ENCODE results near the gene TEX13C. TPM values are rescaled to one million over a fixed set of nuclear protein-coding genes. Genes with fewer than 3 reads are reported as not detected.

The TEX13C gene
- total RNA-seq, 2 experiments from 2014 or later, result not detected

GRCh38 chrX:125293850-125294780, 25.6 kb upstream of the TEX13C start:
- no peak overlapping the region for H2AFZ ChIP-seq (ENCODE audit: low read length)
- no peaks in the 10 kb centered on the region for H4K20me1 ChIP-seq (ENCODE audit: insufficient read depth, low read length)
- no peak for DNase-seq (ENCODE audit: low spot score)
- TF ChIP-seq CTCF (conservative IDR thresholded peaks at IDR 0.05; ENCODE audit: low read length) (no peak), EZH2phosphoT487 (IDR thresholded peaks at IDR 0.05; ENCODE audit: borderline replicate concordance, low read depth, low read length) (no peak)
- POLR2A ChIA-PET, result no interaction called here
- H3K36me3 ChIP-seq (ENCODE audit: insufficient read depth, low read length), result no peaks in the 10 kb centered on the region
- no peak overlapping the region for H3K4me2 ChIP-seq (ENCODE audit: low read length)
- H3K27ac ChIP-seq (ENCODE audit: low read depth, low read length, poor library complexity, severe bottlenecking), result no peak overlapping the region
- H3K9me2 ChIP-seq (ENCODE audit: insufficient read depth, low read length), result no peaks in the 10 kb centered on the region
- CTCF ChIA-PET (ENCODE audit: unreplicated experiment), result no interaction called here
- BruUV-seq (replicated peaks), result no TSS peak
- no peak overlapping the region for H3K4me3 ChIP-seq (ENCODE audit: low read depth, low read length, poor library complexity, severe bottlenecking)
- no peaks in the 10 kb centered on the region for H3K79me2 ChIP-seq (ENCODE audit: insufficient read depth, low read depth, low read length)
- H3K9me3 ChIP-seq (ENCODE audit: low read length), result no peaks in the 10 kb centered on the region
- intact Hi-C loops (cut with micrococcal nuclease; ENCODE audit: unreplicated experiment), result no loop called here
- H3K4me1 ChIP-seq (ENCODE audit: insufficient read depth, low read length, poor library complexity, severe bottlenecking), result no peaks in the 10 kb centered on the region

- Histone ChIP-seq H2AFZ (ENCODE audit: low read length) (no peak overlapping the region), H3K79me2 (ENCODE audit: insufficient read depth, low read depth, low read length) (no peaks in the 10 kb centered on the region), H4K20me1 (ENCODE audit: insufficient read depth, low read length) (no peaks in the 10 kb centered on the region), H3K9me3 (ENCODE audit: low read length) (no peaks in the 10 kb centered on the region), H3K27ac (ENCODE audit: low read depth, low read length, poor library complexity, severe bottlenecking) (no peak overlapping the region), H3K9me2 (ENCODE audit: insufficient read depth, low read length) (no peaks in the 10 kb centered on the region), H3K4me3 (ENCODE audit: low read depth, low read length, poor library complexity, severe bottlenecking) (no peak overlapping the region), H3K36me3 (ENCODE audit: insufficient read depth, low read length) (no peaks in the 10 kb centered on the region), H3K4me2 (ENCODE audit: low read length) (no peak overlapping the region), H3K4me1 (ENCODE audit: insufficient read depth, low read length, poor library complexity, severe bottlenecking) (no peaks in the 10 kb centered on the region)
- ChIA-PET POLR2A (no interaction called here), CTCF (ENCODE audit: unreplicated experiment) (no interaction called here)
- no TSS peak for BruUV-seq (replicated peaks)
- intact Hi-C loops (cut with micrococcal nuclease; ENCODE audit: unreplicated experiment), result no loop called here
- TF ChIP-seq CTCF (conservative IDR thresholded peaks at IDR 0.05; ENCODE audit: low read length), result no peak
- no peak for TF ChIP-seq EZH2phosphoT487 (IDR thresholded peaks at IDR 0.05; ENCODE audit: borderline replicate concordance, low read depth, low read length)
- no peak for DNase-seq (ENCODE audit: low spot score)
These were observed 24.3 kb upstream of the TEX13C start for GRCh38 chrX:125295337-125295736.

- BruUV-seq (replicated peaks), result no TSS peak
- no peak for DNase-seq (ENCODE audit: low spot score)
- Histone ChIP-seq H3K4me3 (ENCODE audit: low read depth, low read length, poor library complexity, severe bottlenecking) (no peak overlapping the region), H3K27ac (ENCODE audit: low read depth, low read length, poor library complexity, severe bottlenecking) (no peak overlapping the region), H3K9me2 (ENCODE audit: insufficient read depth, low read length) (no peaks in the 10 kb centered on the region), H4K20me1 (ENCODE audit: insufficient read depth, low read length) (no peaks in the 10 kb centered on the region), H3K4me1 (ENCODE audit: insufficient read depth, low read length, poor library complexity, severe bottlenecking) (no peaks in the 10 kb centered on the region), H2AFZ (ENCODE audit: low read length) (no peak overlapping the region), H3K79me2 (ENCODE audit: insufficient read depth, low read depth, low read length) (no peaks in the 10 kb centered on the region), H3K9me3 (ENCODE audit: low read length) (no peaks in the 10 kb centered on the region), H3K36me3 (ENCODE audit: insufficient read depth, low read length) (no peaks in the 10 kb centered on the region), H3K4me2 (ENCODE audit: low read length) (no peak overlapping the region)
- TF ChIP-seq CTCF (conservative IDR thresholded peaks at IDR 0.05; ENCODE audit: low read length) (no peak), EZH2phosphoT487 (IDR thresholded peaks at IDR 0.05; ENCODE audit: borderline replicate concordance, low read depth, low read length) (no peak)
- ChIA-PET POLR2A (no interaction called here), CTCF (ENCODE audit: unreplicated experiment) (no interaction called here)
- intact Hi-C loops (cut with micrococcal nuclease; ENCODE audit: unreplicated experiment), result no loop called here
These were observed 20.8 kb upstream of the TEX13C start for GRCh38 chrX:125298871-125299270.

Data from OCI-LY7 (cell line).